Measurements from ENCODE around the gene MSH5.

- TF ChIP-seq CTCF (IDR thresholded peaks at IDR 0.05) (no peak), POLR2A (IDR thresholded peaks at IDR 0.05) (no peak)
Observed at GRCh38 chr6:31782126-31782855, 42.5 kb downstream of the MSH5 start.
